ENCODE measurements around the gene PEX3.

- TF ChIP-seq CTCF (IDR thresholded peaks at IDR 0.05 in 8 of 11, conservative IDR thresholded peaks at IDR 0.05 in 3 of 11) (no peak), POLR2AphosphoS5 (IDR thresholded peaks at IDR 0.05) (no peak)
Measured at GRCh38 chr6:143485967-143486366, 35.4 kb downstream of the PEX3 start.
